Measurements from ENCODE around the gene GNL3L.
A peak's percentile ranks its signal among the peaks of the same experiment; 100 is the strongest.
"Not testable (repeated sequence)": the region's sequence is repeated elsewhere in the genome, so short reads cannot be mapped to it uniquely, and the experiment has no call there.

Gene GNL3L, protein sequence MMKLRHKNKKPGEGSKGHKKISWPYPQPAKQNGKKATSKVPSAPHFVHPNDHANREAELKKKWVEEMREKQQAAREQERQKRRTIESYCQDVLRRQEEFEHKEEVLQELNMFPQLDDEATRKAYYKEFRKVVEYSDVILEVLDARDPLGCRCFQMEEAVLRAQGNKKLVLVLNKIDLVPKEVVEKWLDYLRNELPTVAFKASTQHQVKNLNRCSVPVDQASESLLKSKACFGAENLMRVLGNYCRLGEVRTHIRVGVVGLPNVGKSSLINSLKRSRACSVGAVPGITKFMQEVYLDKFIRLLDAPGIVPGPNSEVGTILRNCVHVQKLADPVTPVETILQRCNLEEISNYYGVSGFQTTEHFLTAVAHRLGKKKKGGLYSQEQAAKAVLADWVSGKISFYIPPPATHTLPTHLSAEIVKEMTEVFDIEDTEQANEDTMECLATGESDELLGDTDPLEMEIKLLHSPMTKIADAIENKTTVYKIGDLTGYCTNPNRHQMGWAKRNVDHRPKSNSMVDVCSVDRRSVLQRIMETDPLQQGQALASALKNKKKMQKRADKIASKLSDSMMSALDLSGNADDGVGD

GRCh38 chrX:54529552-54530356, at the start of gene GNL3L:
GNL3L (plus strand) TSS chrX:54530219; CDS start chrX:54532567, 2,348 bp downstream.
- DNase-seq, result peak; percentile 84

DNA sequence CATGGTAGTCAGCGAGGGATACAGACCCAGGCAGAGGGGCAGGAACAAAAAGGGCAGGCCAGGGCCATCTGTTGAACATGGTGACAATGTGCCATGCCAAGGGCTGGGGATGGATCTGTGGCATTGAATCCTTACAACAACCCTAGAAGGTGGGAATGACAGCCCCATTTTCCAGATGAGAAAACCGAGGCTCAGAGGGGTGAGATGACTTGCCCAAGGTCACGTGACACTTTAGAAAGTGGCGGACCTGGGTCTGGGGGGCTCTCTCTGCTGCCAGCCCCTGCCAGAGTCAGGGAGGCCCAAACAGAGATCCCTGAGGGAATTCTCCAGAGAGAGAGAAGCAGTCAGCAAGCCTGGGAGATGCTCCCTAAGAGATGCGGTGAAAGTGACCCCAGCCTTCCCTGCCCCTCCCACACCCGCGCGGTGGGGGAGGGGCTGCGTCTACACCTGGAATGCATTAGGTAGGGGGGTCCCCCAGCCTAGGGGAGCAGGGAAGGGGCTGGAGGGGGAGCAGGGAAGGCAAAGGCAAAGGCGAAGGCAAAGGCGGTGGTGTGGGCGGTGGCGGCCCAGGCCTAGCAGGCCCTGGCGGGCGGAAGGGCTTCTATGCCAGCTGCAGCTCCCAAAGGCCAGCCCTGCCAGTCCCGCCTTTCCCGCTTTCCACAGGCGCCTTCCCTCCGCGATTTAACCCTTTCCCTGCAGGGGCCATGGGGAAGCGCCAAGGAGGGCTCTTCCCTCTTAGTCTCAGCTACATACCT, 47.0 kb upstream of the GNL3L start:
- no peak for DNase-seq

DNA sequence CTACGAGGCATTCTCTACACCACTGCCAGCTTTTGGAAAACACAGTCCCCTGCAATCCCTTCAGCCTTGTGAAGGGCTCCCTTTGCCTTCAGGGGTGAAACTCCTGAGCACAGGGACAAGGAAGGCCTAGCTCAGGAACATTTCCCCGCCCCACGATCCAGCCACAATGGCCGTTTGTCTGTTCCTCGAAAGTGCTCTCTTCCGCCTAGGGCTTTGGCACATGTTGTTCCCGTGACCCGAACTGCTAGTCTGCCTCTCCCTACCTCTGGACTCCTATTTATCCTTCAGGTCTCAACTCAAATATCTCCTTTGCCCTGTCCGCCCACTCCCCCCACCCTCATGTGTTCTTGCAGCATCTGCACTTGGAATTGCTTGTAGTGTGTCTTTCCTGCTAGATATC, 46.1 kb upstream of the GNL3L start:
- DNase-seq, result no peak

- no peak for DNase-seq
Observed at GRCh38 chrX:54484666-54485065, 45.4 kb upstream of the GNL3L start.

GRCh38 chrX:54489819-54490218, 40.2 kb upstream of the GNL3L start:
- DNase-seq, result not testable (repeated sequence)

- no peak for DNase-seq
Observed at GRCh38 chrX:54492340-54492739, 37.7 kb upstream of the GNL3L start.

DNA sequence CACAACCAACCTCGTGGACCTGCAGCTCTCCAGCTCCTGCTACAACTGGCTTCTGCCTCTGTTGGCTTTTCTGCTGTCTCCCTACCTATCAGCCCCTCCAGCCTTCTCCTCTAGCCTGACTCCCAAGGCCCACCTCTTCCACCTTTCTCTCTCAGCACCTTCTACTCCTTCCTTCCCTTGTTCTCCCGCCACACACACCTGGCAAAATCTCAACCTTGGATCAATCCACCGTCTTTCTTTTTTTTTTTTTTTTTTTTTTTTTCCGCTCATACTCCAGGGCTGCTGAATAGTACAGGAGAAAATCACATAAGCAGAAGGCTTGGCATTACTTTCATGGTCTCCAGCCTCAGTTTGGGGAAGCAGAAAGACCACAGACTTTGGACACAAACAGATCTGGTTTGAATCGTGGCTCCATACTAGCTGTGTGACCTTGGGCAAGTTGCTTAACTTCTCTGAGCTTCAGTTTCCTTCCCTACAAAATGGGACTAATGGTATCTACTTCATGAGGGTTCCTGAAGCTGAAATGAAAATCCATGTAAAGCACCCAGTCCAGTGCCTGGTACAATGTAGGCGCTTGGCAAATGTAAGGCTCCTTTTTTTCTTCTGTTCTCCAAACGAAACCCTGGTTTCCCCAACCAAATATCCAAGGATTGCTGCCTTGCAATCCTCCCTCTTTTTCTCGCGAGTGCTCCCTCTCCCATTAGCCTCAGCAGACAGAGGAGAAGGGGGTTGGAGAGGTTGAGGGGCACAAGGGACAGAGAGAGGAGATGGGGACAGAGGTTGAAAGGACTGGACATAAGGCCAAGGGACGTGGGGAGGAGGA, 35.6 kb upstream of the GNL3L start:
- DNase-seq, result no peak

- DNase-seq, result no peak
Observed at GRCh38 chrX:54494989-54495813, 34.8 kb upstream of the GNL3L start.

DNA sequence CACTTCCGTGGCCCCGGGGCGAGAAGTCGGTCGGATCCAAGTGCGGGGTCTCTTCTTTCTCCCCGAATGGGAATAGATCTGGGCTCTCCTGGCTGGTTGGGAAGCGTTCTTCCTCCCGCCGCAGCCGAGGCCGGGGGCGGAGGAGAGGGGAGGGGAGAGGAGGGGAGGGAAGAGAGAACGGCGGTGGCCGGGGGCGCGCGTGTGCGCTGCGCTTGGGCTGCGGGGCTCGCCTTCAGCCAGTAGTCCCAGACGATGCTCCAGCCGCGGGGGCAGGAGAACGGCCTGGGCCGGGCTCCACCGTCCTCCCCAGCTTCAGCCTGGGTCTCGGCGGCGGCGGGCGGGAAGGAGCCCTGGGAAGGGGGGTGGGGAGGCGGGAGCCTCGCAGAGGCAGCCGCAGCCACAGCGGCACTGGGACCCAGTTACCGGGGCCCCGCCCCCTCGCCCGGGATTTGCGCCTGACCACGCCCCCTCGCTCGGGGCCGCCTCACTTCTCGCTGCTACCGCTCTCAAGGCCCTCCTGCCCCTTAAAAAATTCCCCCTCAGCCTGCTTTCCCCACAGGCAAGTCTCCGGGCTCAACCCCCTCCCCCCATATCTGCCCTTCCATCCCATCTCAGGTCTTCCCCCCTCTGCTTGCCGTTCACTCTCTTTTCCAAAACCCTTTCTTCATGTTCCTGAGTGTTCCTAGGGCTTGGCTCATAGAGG, 34.1 kb upstream of the GNL3L start, which contains the start of gene FGD1:
Gene FGD1, minus strand, starts transcription at position 421 of the 703 bp plus-strand sequence. CDS start 802 bp downstream, outside the sequence.
- peak; percentile 12 for DNase-seq

DNA sequence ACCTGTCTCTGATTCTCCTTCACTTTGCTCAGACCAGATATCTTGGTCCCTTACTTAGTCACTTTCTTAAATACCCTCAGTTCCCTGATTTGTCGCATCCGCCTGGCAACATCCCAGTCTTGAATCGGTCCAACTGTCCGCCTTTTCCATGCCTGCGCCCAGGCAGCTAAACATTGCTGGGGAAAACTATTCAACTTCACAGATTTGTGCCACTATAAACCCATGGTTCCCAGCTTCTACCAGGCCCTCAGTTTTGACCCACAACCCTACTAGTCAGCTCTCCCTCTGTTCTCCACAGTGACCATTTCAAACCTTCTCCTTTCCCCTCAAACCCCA, 33.5 kb upstream of the GNL3L start:
- DNase-seq, result no peak

DNA sequence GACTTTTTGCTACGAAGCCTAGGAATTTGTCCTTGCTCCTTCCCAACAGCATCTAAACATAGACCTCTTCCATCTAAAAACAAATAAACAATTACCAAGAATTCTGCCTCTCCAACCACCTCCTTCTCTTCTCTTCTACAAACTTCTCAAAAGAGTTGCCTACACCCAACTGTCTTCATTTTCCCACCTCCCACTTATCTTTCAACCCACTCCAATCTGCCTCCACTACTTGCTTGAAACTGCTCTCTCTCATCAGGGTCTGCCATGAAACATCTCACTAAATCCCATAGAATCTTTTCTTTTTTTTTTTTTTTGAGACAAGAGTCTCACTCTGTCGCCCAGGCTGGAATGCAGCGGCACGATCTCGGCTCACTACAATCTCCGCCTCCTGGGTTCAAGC, 33.1 kb upstream of the GNL3L start:
- no peak for DNase-seq

GRCh38 chrX:54509400-54509799, 20.6 kb upstream of the GNL3L start:
- DNase-seq, result no peak

- no peak for DNase-seq
Observed at GRCh38 chrX:54529151-54529550, 868 bp upstream of the GNL3L start.

DNA sequence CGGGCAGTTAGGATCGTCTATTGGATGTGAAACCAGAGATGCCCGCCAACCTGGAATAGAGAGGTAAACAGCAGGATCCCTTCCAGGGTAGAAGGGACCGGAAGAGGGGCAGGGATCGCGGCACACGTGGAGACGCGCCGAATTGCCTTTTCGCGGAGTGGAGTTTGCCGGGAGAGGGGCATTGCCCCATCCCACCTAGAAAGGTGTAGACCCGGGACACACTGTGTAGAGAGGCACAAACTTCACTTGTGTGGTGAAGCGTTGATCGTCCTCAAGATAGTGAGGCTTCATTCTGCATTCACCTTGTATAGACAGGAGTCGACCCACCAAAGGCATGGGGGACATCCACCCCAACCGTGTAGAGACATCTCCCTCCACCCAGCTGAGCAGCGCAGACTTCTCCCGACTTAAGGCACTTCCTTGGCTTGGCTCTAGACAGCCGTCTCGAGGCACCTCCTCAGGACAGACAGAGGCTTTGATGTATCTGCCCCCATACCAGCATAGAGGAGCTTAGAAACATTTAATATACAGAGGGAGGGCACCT, 410 bp downstream of the GNL3L start:
- DNase-seq, result no peak

- DNase-seq, result no peak
Observed at GRCh38 chrX:54534271-54534670, 4.3 kb downstream of the GNL3L start.

DNA sequence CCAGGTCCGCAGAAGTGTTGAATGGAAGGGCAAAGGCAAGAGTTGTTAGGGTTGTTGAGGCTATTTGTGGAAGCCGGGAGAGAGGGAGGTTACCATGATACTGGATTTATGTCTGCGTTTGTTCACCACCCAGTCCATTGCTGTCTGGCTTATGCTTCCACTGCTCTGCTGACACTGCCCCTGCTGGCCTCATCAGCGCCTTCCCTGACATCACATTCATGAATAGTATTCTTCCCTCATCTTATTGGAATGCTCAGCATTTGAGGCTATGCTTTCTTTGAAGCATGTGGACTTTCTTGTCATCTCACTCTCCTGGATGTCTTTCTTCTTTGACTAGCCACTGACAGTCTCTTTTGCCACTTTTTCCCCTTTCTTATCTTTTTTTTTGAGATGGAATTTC, 10.3 kb downstream of the GNL3L start:
- no peak for DNase-seq

- not testable (repeated sequence) for DNase-seq
Observed at GRCh38 chrX:54542239-54542638, 12.2 kb downstream of the GNL3L start.

DNA sequence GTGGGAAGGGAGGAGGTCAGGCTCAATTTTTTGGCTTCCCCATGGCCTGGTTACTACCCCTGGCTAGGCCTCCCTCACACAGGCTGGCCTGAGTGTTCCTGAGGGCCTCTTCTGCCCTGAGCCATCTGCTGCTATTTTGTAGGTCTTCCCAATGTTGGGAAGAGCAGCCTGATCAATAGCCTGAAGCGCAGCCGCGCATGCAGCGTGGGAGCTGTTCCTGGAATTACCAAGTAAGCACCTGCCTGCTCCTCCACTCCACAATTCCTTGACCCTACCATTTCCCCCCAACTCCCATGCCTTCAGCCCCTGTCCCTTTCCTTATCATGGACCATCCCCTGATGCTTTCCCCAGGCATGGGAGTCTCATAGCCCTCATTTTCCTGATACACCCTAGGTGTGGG, 20.8 kb downstream of the GNL3L start:
- DNase-seq, result no peak

GRCh38 chrX:54551801-54552200, 21.8 kb downstream of the GNL3L start:
- DNase-seq, result no peak

DNA sequence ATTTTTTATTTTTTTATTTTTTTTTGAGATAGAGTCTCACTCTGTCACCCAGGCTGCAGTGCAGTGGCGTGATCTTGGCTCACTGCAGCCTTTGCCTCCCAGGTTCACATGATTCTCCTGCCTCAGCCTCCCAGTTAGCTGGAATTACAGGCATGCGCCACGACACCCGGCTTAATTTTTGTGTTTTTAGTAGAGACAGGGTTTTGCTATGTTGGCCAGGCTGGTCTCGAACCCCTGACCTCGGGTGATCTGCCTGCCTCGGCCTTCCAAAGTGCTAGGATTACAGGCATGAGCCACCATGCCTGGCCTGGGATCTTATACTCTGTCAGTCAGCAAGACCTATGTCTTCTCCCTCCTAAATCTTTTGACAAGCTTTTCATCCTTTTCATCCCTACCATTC, 25.0 kb downstream of the GNL3L start:
- not testable (repeated sequence) for DNase-seq
